ENCODE results near the gene DPP10.

DNA sequence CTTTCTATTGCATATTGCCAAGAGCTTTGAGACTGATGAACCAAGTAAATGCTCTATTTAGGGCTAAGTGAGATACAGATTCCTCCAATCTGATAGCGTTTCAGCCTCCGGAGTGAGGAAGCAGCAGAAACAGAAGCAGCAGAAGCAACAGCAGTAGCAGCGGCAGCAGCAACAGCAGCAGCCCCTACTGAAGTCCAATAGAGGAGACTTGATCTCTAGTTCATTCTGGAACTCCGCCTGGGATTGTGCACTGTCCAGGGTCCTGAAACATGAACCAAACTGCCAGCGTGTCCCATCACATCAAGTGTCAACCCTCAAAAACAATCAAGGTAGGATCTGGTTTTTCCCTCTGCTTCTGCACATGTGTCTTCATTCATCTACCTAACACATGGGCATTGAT, at the start of gene DPP10:
- TF ChIP-seq, protein P1, sequence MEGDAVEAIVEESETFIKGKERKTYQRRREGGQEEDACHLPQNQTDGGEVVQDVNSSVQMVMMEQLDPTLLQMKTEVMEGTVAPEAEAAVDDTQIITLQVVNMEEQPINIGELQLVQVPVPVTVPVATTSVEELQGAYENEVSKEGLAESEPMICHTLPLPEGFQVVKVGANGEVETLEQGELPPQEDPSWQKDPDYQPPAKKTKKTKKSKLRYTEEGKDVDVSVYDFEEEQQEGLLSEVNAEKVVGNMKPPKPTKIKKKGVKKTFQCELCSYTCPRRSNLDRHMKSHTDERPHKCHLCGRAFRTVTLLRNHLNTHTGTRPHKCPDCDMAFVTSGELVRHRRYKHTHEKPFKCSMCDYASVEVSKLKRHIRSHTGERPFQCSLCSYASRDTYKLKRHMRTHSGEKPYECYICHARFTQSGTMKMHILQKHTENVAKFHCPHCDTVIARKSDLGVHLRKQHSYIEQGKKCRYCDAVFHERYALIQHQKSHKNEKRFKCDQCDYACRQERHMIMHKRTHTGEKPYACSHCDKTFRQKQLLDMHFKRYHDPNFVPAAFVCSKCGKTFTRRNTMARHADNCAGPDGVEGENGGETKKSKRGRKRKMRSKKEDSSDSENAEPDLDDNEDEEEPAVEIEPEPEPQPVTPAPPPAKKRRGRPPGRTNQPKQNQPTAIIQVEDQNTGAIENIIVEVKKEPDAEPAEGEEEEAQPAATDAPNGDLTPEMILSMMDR (IDR thresholded peaks at IDR 0.05): no peak
- TF ChIP-seq POLR2A (IDR thresholded peaks at IDR 0.05): no peak
- TF ChIP-seq POLR2AphosphoS5 (IDR thresholded peaks at IDR 0.05): no peak
